Daoy (cell line): ENCODE results near the gene RNF207. TPM values are rescaled to one million over a fixed set of nuclear protein-coding genes. Genes with fewer than 3 reads are reported as not detected.
"Not testable (repeated sequence)": the region's sequence is repeated elsewhere in the genome, so short reads cannot be mapped to it uniquely, and the experiment has no call there.

ENCODE experiments used
- DNase-seq: peaks from one replicate; pipeline ENCODE4 v3.0.0-alpha.2; 2015; ENCODE audit warnings: low read depth
- total RNA-seq: library from RNA; depleted of rRNA; stranded (reverse); fragments of >200 nt; shearing (Covaris generic); gene quantifications from 2 replicates; pipeline ENCODE4 v1.2.3, GENCODE V29; 2014

The RNF207 gene
- total RNA-seq, 1 experiment from 2014 or later = 6.2 TPM

DNA sequence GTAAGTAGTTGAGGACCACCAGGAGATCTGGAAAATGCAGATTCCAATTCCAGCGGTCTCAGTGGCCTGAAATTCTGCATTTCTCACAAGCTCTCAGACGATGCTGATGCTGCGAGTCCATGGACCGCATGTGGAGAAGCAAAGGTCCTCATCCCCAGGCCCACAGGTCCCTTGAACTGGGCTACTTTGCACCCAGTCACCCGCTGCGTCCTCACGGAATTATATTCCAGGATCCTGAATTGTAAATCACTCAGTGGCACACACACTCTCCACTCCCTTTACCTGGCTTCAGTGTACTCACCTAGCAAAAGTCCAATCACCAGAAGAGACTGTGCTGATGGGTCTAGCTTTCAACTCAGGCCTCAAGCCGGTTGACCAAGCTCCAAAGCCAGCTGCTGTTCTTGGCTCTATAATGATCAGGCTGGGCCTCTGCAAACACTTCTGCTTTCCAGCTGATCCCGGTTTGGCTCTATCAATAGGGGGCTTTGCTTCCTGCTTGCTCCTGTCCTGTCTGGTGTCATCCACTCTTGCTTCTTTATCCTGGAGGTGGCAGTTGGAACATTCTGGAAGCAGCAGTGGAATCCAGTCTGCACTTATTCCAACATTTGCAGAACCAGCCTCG, 5.6 kb upstream of the RNF207 start:
- no peak for DNase-seq

DNA sequence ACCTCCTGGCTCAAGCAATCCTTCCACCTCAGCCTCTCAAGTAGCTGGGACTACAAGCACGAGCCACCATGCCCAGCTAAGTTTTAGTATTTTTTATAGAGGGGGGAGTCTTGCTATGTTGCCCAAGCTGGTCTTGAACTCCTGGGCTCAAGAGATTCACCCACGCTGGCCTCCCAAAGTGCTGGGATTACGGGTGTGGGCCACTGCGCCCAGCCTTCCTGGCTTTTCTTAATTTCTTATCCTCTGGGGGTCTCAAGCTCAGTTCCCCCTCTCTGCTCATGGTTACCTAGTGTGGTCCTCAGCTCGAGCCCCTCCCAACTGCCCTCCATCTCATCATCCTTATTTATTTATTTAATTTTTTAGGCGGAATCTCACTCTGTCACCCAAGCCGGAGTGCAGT, 3.7 kb upstream of the RNF207 start:
- DNase-seq = no peak

DNA sequence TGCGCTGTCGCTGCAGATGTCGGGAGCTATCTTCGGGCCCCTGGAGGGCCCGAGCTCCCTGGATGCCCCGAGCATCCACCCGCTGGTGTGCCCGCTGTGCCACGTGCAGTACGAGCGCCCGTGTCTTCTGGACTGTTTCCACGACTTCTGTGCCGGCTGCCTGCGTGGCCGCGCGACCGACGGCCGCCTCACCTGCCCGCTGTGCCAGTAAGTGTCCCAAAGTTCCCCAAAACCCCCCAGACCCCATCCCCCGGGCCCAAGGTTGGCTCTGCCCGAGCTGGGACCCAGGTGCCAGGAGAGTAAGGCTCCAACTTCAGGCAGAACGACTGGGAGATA, 569 bp downstream of the RNF207 start:
- no peak for DNase-seq

DNA sequence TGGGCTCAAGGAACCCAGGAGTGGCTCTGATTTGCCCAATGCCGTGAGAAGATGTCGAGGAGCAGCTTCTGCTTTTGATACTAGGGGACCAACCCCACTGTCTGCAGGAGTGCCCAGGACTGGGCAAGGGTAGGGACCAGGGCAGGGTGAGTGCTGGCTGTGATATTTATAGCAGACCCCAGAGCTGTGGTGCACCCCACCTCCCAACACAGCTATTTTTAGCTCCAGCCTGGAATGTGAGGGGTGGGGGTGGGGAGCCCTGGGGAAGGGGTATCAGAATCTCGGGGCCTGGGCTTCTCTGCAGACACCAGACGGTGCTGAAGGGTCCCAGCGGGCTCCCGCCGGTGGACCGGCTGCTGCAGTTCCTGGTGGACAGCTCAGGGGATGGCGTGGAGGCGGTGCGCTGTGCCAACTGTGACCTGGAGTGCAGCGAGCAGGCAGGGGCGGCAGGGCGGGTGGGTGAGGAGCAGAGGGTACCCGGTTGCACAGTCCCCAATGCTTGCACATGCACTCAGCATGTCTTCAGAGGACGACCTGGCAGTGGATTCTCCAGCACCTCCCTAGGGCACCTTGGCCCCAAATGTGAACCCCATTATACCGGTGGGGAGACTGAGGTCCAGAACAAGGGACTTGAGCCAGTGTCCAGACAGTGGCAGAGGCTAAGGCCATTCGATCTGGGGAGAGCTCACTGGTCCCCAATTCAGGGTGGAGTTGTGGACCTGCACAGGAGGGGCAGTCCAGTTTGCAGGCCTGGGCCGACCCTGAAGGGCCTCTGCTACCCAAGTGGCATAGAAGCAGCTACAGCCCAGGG, 1.4 kb downstream of the RNF207 start:
- DNase-seq = no peak

DNA sequence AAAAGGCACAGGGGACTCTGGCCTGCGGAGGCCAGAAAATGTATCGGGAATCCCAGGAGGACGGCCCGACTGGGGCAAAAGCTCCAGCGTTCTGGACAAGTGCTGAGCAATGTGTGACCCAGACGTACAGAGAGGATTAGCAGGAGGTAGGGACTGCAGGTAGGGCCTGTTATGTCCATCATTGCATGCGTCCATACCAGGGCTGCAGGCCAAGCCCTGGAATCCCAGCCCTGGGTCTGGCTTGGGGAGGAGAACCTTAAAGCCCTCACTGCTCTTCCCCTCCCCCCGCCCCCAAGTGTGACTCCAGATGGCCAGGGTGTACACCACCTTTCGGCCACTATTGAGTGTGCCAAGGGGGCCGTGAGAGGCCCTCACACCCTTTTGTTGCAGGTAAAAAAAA, 2.0 kb downstream of the RNF207 start:
- no peak for DNase-seq

DNA sequence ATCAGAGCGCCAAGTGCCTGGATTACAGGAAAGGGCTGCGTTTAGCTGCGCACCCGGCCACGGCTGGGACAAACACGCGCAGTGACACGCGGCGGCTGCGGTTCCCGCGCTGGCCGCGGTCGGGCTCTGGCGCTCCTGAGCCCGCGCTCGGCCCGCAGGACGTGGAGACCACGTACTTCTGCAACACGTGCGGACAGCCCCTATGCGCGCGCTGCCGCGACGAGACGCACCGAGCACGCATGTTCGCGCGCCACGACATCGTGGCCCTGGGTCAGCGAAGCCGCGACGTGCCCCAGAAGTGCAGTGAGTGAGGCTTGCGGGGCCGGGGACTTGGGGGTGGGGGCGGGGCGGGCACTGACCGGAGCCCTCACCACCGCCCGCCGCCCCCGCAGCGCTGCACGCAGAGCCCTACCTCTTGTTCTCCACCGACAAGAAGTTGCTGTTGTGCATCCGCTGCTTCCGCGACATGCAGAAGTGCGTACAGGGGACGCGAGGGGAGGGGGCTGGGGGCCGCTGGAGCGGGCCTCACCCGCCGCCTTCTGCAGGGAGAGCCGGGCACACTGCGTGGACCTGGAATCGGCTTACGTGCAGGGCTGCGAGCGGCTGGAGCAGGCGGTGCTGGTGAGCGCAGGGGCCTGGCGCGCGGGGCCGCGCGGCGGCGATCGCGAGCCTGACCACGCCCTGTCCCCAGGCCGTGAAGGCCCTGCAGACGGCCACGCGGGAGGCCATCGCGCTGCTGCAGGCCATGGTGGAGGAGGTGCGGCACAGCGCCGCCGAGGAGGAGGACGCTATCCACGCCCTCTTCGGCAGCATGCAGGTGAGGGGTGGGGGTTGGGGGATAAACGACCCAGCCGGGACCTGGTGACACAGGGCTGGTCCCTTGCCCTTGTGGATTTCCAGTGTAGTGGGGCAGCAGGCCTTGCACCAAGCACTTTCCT, 3.1 kb downstream of the RNF207 start:
- peak; percentile 55 for DNase-seq

DNA sequence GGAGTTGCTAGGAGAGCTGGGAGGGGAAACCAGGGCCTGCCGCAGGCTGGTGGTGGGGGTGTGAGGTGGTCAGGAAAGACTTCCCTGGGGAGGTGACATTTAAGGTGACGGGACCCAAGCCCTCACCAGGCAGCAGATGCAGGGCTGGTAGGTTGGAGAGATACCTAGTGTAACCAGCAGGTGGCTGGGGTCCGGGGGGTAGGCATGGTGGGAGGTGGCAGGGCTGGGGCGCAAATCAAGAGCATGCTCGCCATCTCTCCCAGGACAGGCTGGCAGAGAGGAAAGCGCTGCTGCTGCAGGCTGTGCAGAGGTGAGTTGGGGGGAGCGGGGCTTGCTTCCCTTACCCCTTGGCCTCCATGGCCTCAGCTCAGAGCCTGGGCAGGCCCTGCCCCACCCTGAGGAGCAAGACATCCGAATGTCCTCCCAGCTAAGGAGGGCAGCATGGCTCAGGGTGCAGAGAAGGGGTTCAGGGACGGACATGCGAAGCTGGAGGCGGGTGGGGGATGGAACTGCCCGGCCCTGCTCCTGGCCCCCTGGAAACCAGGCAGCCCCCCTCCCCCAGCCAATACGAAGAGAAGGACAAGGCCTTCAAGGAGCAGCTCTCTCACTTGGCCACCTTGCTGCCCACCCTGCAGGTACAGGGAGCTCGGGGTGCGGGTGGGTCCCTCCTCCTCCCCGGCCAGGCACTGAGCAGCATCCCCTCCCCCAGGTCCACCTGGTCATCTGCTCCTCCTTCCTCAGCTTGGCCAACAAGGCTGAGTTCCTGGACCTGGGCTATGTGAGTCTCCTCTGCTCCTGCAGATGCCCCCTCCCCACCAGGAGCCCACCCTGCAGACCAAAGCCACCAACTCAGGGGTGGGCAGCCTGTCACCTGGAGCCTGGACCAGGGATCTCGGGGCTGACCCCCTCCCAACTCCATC, 4.0 kb downstream of the RNF207 start:
- no peak for DNase-seq

DNA sequence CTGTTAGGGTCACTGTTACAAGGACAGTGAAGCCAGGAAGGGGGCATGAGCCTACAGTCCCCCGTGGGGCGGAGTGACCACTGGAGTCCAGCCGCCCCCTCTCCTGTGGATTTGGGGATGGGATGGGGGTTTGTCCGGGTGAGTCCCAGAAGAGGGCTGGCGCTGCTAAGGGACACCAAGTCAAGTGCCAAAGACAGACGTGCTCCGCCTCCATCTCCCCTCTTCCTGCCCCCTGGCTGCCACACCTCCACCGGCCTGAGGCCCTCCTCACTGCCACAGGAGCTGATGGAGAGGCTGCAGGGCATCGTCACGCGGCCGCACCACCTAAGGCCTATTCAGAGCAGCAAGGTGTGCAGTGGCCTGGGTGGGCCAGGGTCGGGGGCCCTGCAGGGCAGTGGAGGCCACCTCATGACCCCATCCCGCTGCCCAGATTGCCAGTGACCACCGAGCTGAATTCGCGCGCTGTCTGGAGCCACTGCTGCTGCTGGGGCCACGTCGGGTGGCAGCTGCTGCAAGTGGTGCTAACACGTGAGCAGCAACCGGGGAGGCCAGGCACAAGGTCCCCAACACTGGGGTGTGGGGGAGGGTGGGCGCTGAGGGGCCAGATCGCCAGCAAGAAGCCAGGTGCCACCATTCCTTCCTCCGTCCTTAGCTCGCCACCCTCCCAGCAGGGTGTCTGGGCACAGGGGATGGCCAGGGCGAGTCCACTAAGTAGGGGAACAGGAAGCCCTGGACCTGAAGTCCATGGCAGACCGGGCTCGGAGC, 4.9 kb downstream of the RNF207 start:
- DNase-seq = no peak

DNA sequence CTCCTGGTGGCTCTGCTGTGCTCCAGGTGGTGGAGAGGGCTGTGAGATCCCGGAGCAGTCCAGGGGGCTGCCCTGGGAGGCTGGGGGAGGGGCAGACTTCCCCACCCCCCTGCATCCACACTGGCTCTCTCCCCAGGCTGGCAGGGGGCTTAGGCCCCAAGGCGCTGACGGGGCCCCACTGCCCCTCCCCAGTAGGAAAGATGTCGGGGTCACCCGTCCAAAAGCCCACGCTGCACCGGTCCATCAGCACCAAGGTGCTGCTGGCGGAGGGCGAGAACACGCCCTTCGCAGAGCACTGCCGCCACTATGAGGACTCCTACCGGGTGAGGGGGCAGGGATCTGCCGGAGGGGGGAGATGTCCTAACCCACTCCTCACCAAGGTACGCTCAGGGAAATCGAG, 5.8 kb downstream of the RNF207 start:
- DNase-seq = no peak

DNA sequence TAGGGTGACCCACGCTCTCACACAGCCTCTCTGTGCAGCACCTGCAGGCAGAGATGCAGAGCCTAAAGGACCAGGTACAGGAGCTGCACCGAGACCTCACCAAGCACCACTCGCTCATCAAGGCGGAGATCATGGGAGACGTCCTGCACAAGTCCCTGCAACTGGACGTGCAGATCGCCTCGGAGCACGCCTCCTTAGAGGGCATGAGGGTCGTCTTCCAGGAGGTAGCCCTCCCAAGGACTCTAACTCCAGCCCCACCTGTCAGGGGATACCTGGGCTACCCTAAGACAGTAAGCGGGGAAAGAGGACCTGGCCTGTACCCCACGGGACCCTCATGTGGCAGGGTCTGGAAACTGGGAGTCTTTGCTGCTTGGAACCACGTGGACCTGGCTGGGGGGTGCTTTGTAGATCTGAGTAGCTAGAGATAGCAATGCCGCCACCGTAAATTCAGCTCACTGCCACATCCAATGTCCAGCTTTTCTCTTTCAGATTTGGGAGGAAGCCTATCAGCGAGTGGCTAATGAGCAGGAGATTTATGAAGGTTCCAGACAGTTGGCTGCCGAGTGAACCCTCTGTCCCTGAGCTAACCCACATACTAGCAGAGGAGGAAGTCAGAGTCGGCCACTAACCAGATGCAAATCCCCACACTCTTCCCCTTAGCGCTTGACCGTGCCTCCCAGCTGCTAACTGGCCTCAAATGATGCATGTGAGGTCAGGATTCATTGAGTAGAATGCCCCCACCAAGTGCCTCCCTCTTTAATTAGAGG, 6.5 kb downstream of the RNF207 start:
- no peak for DNase-seq

DNA sequence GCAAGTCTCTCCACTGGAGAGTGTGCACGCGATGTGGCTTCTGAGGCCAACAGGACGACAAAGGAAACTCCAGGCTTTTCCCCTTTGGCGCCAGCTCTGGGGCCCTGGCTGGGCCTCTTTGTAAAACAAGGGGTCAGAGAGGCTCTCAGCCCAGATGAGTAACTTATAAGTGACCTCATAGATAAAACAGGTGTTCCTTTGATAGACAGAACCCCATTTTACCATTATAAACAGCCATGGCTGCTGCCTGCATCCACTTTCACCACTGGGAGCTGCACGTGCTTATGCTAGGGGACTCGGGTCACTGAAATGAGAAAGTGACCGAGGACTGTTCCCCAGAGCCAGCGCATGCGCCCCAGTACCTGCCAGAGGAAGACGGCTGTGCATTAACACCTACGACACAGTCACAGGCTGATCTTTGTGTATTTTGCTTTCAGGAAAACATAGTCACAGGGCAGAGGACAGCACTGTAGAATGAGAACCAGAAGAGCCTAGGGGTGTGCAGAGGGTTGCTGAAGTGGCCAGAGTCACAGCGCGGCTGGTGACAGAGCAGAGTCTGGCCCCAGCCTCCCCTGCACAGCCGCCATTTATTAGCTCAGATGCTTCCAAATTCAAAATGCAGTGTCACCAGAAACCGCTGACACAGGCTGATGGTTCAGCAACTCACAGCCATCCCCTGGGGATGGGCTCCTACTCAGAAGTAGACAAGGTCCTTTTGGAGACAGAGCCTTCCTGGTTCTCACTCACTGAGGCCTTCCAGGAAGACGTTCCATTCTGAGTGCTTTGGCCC, 12.7 kb downstream of the RNF207 start:
- no peak for DNase-seq

DNA sequence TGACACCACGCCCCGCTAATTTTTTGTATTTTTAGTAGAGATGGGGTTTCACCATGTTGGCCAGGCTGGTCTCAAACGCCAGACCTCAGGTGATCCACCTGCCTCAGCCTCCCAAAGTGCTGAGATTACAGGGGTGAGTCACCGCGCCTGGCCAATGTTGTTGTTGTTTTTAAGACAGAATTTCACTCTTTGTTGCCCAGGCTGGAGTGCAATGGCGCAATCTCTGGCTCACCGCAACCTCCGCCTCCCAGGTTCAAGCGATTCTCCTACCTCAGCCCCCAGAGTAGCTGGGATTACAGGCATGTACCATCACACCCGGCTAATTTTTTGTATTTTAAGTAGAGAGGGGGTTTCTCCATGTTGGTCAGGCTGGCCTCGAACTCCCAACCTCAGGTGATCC, 13.7 kb downstream of the RNF207 start:
- not testable (repeated sequence) for DNase-seq

DNA sequence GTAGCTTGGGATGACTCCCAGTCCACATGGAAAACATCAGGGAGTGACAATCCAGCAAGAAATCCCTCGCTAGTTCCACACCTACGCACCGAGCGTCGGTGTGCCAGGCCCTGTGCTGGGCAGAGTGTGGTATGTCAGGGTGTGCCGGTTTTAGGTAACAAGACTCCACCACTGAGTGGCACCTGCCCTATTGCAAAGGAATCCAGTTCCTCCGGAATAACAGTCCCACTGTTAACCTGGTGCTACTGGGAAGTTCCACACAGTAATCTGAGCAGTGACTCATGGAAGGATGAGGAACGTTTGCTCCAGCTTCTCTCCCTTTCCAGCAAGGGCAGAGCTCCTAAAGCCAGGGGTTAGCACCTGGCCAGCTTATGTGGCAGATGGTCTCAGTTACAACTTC, 14.3 kb downstream of the RNF207 start:
- no peak for DNase-seq

DNA sequence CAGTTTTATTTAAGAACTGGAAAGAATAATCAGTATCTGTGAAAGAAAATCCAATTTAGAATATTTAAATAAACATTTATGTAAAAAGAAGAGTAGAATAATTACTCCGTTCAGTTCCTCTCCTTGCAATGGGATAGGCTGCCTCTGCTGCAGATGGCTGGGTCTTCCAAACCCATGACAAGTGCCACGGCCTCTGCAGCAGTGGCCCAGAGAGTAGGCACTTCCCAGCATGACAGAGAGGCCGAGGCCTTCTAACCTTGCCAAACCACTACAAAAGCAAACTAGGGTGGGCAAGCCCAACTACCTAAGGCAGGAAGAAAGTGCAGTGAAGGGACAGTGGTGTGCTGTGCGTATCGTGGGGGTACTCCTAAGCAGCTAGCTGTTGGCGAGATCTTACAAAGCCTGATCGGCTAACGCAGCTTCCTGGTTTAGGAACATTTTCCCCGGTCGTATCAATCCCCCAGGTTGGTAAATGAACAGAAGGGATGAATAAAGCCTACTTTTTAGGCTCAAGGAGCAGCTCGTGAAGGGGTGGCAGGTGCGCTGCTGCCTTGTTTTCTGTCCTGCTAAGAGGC, 15.4 kb downstream of the RNF207 start:
- DNase-seq = no peak

DNA sequence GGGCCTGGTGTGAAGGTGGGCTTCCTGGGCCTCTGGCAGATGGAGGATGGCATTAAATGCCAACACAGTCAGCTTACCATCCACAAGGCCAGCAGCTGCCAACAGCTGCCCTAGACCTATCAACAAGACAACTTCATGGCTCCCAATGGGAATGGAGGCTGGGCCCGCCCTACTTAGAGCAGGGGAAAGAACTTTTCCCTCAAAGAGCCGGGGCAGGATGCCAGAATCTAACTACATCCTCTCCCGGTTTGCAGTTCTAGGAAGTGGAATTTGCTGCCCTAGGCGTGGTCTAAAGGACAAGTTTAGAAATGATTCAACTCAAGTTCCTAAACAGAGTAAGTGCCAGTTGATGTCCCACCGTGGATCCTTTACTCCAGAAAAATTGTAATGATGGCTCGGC, 16.7 kb downstream of the RNF207 start:
- no peak for DNase-seq

DNA sequence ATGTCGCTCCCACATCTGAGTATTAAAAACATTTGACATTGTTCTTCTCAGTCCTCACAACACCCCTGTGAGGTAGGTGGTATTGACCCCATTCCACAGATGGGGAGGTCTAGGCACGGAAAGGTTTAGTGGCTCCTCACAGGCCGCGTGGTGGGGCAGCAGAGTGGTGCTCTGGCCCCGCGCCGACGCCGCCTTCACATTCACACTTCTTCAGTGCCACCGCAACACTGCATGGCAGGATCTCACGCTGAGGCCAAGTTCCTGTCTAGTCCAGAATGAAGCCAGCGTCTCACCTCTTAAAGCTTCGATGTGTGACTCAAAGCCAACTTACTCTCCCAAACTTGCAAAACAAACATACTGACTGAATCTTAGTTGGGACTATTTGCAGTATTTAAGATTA, 17.7 kb downstream of the RNF207 start:
- no peak for DNase-seq

DNA sequence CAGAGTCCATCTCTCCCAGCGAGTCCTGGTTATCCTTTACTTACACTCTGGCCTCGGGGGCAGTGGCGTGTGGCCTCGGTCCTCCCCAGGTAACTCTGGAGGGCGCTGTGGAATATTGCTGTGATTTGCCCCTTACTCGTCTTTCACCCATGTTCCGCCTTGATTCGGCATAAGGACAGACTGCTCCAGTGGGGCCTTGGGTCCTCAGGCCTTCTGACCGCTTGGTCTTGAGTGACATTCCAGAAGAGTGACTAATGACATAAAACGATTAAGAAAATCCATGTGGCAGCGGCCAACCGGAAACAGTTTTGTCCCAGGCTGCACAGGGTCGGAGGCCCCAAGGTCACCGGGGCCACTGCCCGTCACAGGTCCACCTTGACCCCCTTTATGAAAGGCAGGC, 18.8 kb downstream of the RNF207 start:
- DNase-seq = no peak

DNA sequence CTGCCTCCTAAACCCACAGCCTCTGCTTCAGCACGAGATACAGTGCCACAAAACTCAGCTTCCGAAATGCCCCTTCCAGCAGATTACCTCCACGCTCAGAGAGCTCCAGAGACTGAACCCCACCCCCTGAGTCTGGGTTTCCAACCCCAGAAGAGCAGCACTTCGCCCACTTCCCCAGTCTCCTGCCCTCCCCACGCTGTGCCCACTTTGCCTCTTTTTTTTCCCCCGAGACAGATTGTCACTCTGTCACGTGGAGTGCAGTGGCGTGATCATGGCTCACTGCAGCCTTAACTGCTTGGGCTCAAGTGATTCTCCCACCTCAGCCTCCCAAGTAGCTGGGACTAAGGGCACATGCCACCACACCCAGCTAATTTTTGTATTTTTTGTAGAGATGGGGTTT, 19.7 kb downstream of the RNF207 start:
- DNase-seq = no peak

DNA sequence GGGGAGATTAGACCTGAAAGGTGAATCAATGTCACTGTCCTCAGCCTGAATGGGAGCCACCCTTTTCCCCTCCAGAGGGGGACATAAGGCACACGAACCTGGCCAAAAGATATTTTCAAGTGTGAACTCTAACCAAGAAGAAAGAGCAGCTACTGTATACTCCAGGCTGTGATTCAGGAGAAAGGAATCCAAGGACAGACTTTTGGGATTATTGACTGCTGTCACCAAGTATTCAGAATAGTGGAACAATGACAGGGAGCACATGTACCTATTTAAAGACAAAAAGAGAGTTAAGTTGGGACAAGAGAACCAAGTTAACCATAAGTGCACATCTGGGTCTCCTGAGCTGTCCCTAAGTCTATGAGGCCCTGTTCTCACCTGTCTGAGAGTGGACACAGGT, 27.5 kb downstream of the RNF207 start:
- DNase-seq = no peak
